CD4-positive, alpha-beta T cell (primary cell): ENCODE data around the gene SERPINA12. TPM values are rescaled to one million over a fixed set of nuclear protein-coding genes. Genes with fewer than 3 reads are reported as not detected.

Experiments used
- ATAC-seq: fragments of 200-7000 bp; cut with Tn5 transposase; one replicate; pipeline ENCODE4 v1.10.0; 2022; ENCODE audit warnings: mild to moderate bottlenecking; ENCODE audit not compliant: poor library complexity
- CTCF ChIA-PET: fragments of 350-600 bp; sonication (Branson Sonifier 250); formaldehyde crosslinking; loops from one replicate; lab custom pipeline; 2021; ENCODE audit warnings: antibody characterized with exemption, inconsistent platforms; lab: Charles Lee
- POLR2A ChIA-PET: fragments of 350-600 bp; sonication (Branson Sonifier 250); formaldehyde crosslinking; loops from one replicate; lab custom pipeline; 2021; ENCODE audit warnings: antibody characterized with exemption, inconsistent platforms; lab: Charles Lee
- DNase-seq, 14 experiments: peaks; one replicate each; pipeline ENCODE4 v3.0.0-alpha.2; 2013 to 2020; ENCODE audit warnings: mixed read lengths in 2 of 14
- H3K27ac ChIP-seq, 2 donors: one replicate each; pipeline versions ENCODE4 v1.5.1 to v1.7.0; 2013; ENCODE audit warnings: low read length in 2 of 2, low read depth in 1 of 2, mild to moderate bottlenecking in 1 of 2
- H3K27me3 ChIP-seq, 2 experiments: 1 replicate in 1 of 2; 2 replicates in 1 of 2; pipeline versions ENCODE4 v1.6.1 to v1.7.0; 2013; ENCODE audit warnings: low read length in 2 of 2, control low read depth in 1 of 2, mild to moderate bottlenecking in 1 of 2, moderate library complexity in 1 of 2; ENCODE audit not compliant: insufficient read depth in 2 of 2, control insufficient read depth in 1 of 2
- H3K36me3 ChIP-seq: one replicate; pipeline ENCODE4 v1.6.1; 2013; ENCODE audit warnings: low read length, control low read depth; ENCODE audit not compliant: insufficient read depth
- H3K4me1 ChIP-seq: one replicate; pipeline ENCODE4 v1.6.1; 2013; ENCODE audit warnings: low read length, control low read depth; ENCODE audit not compliant: insufficient read depth
- H3K4me3 ChIP-seq: one replicate; pipeline ENCODE4 v1.5.1; 2013; ENCODE audit warnings: mild to moderate bottlenecking, low read length, moderate library complexity
- H3K9me3 ChIP-seq, 2 experiments: 1 replicate in 1 of 2; 2 replicates in 1 of 2; pipeline versions ENCODE4 v1.6.1 to v1.7.0; 2013; ENCODE audit warnings: low read length in 2 of 2, mild to moderate bottlenecking in 2 of 2, control low read depth in 1 of 2, moderate library complexity in 1 of 2; ENCODE audit not compliant: control insufficient read depth in 1 of 2, insufficient read depth in 1 of 2
- H3K27ac Mint-ChIP-seq: one replicate; pipeline ENCODE4 v1.8.0; 2020; ENCODE audit warnings: mixed read lengths
- H3K27me3 Mint-ChIP-seq: one replicate; pipeline ENCODE4 v1.8.0; 2021; ENCODE audit warnings: mixed read lengths
- H3K36me3 Mint-ChIP-seq: one replicate; pipeline ENCODE4 v1.8.0; 2021; ENCODE audit warnings: low read depth, mixed read lengths
- H3K4me1 Mint-ChIP-seq: one replicate; pipeline ENCODE4 v1.8.0; 2021; ENCODE audit warnings: low read depth, mixed read lengths
- H3K4me3 Mint-ChIP-seq: one replicate; pipeline ENCODE4 v1.8.0; 2020; ENCODE audit warnings: mild to moderate bottlenecking, mixed read lengths
- H3K9me3 Mint-ChIP-seq: one replicate; pipeline ENCODE4 v1.8.0; 2020; ENCODE audit warnings: mixed read lengths
- intact Hi-C, 2 experiments: fragments of 100-400 bp; cut with DNase I in 1 of 2; cut with micrococcal nuclease in 1 of 2; formaldehyde crosslinking; loops; one replicate each; pipeline versions ENCODE4 v1.15.1 to v1.9.0; 2023 to 2025; cut with DNase I, micrococcal nuclease
- total RNA-seq, 174 experiments: library from RNA in 2 of 174; stranded (reverse) in 2 of 174; gene quantifications; one replicate each; pipeline ENCODE4 v1.2.3 and lab custom pipeline; 2021 to 2026
- TF ChIP-seq, protein P1 (sequence below): fragments of 200-600 bp; IDR thresholded peaks from one replicate; pipeline ENCODE4 v1.8.0; 2022; ENCODE audit warnings: antibody characterized with exemption, mild to moderate bottlenecking

SERPINA12 gene
- total RNA-seq, 2 experiments from 2014 or later = not detected

DNA sequence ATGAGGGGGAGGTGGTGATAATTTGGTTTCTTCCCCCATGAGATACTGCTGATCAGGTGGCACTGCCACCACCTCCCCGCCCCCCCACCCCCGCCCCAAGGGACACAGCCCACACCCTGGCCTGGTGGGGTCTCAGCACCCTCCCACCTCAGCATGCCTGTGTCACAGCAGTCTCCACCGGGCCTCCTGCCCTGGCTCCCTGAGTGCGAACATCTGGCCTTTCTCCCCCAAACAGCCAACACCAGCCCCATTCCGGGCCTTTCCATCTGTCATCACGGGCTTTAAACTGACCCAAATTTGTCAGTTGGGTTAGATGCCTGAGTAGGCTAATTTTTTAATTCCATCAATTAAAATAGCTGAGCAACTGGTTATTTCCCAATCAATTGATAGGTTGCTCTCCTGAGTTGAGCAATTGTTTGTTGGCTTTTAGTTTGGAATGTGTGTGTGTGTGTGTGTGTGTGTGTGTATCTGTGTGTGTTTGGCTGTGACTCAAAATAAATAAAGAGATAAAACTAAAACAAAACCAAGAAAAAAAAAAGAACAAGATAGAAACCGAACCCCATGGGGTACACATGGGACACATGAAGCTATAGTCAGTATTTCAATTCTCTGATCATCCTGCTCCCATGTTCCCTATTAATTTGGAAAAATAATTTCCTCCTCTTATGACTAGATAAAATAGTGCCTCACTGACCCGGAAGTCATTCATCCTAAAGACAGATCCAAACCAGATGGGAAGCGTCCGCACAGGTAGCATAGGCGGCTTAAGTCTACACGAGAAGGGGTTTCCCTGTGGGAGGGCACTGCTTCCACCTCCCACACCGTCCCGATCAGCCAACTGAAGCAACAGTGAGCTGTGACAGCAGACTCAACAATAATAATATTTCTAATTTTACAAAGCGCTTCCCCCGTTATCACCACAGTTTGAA, 7.4 kb downstream of the SERPINA12 start:
- Mint-ChIP-seq H3K36me3 (no peaks in the 10 kb centered on the region), H3K27ac (no peak overlapping the region), H3K4me3 (no peak overlapping the region), H3K27me3 (peaks cover 37% of the 10 kb centered on the region), H3K4me1 (no peaks in the 10 kb centered on the region), H3K9me3 (no peaks in the 10 kb centered on the region)
- DNase-seq = no peak
- intact Hi-C loops = no loop called here
- Histone ChIP-seq H3K4me1 (no peaks in the 10 kb centered on the region), H3K4me3 (no peak overlapping the region), H3K27me3 (no peaks in the 10 kb centered on the region), H3K36me3 (no peaks in the 10 kb centered on the region), H3K9me3 (peaks cover 0 to 3% of the 10 kb centered on the region in 2 experiments), H3K27ac (no peak overlapping the region)
- CTCF ChIA-PET = no interaction called here
- POLR2A ChIA-PET = no interaction called here
- no peak for ATAC-seq
- TF ChIP-seq, protein P1, sequence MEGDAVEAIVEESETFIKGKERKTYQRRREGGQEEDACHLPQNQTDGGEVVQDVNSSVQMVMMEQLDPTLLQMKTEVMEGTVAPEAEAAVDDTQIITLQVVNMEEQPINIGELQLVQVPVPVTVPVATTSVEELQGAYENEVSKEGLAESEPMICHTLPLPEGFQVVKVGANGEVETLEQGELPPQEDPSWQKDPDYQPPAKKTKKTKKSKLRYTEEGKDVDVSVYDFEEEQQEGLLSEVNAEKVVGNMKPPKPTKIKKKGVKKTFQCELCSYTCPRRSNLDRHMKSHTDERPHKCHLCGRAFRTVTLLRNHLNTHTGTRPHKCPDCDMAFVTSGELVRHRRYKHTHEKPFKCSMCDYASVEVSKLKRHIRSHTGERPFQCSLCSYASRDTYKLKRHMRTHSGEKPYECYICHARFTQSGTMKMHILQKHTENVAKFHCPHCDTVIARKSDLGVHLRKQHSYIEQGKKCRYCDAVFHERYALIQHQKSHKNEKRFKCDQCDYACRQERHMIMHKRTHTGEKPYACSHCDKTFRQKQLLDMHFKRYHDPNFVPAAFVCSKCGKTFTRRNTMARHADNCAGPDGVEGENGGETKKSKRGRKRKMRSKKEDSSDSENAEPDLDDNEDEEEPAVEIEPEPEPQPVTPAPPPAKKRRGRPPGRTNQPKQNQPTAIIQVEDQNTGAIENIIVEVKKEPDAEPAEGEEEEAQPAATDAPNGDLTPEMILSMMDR = no peak

DNA sequence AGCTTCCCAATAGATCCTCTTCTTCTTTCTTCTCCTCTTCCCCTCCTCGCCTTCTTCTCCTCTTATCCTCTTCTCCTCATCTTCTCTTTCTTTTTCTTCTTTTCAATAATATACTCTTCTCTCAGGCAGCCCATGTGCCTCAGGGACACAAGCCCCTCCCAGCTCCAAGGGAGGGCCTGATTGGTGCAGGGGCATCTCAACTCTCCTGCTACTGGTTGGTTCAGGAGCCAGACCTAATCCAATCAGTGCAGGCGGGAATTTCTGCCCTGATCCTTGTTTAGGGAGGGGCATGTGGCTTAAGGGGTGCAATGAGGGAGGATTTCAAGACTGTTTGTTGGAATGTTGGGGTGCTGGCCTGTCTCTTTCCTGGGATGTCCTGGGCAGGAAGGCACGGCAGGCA, 9.0 kb downstream of the SERPINA12 start:
- Histone ChIP-seq H3K4me3 (no peak overlapping the region), H3K36me3 (no peaks in the 10 kb centered on the region), H3K4me1 (no peaks in the 10 kb centered on the region), H3K9me3 (no peaks in the 10 kb centered on the region), H3K27ac (no peak overlapping the region), H3K27me3 (no peaks in the 10 kb centered on the region)
- Mint-ChIP-seq H3K27ac (no peak overlapping the region), H3K9me3 (no peaks in the 10 kb centered on the region), H3K4me3 (no peak overlapping the region), H3K36me3 (no peaks in the 10 kb centered on the region), H3K27me3 (peaks cover 24% of the 10 kb centered on the region), H3K4me1 (no peaks in the 10 kb centered on the region)
- ChIA-PET CTCF (no interaction called here), POLR2A (no interaction called here)
- intact Hi-C loops = no loop called here
- TF ChIP-seq, protein P1 = no peak
- ATAC-seq (no peak), DNase-seq (no peak)

DNA sequence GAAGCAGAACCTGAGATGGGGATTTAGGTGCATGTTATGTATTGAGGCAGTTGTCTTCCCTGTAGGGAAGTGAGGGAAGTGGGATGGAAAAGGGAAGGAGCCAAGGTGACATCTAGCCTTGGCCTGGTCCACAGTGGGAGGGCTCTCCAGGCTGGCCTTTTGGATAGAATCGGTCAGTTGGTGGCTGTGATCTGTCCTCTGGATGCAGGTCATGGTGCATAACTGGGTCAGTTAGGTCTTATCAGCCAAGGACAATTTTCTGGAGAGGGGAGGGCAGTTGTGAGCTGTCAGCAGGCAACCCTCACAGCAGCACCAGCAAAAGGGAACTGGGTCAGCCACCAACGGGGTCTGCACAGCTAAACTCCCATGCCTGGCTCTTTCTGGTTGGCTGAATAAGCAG, 9.6 kb downstream of the SERPINA12 start:
- no peak overlapping the region for H3K4me3 ChIP-seq
- no peak overlapping the region for H3K27ac ChIP-seq
- Mint-ChIP-seq H3K4me3 (no peak overlapping the region), H3K9me3 (no peaks in the 10 kb centered on the region), H3K36me3 (no peaks in the 10 kb centered on the region), H3K27me3 (peaks cover 24% of the 10 kb centered on the region), H3K4me1 (no peaks in the 10 kb centered on the region), H3K27ac (no peak overlapping the region)
- no peaks in the 10 kb centered on the region for H3K27me3 ChIP-seq
- ChIA-PET CTCF (no interaction called here), POLR2A (no interaction called here)
- intact Hi-C loops = no loop called here
- no peaks in the 10 kb centered on the region for H3K36me3 ChIP-seq
- DNase-seq (no peak), ATAC-seq (no peak)
- TF ChIP-seq, protein P1 = no peak
- no peaks in the 10 kb centered on the region for H3K9me3 ChIP-seq
- H3K4me1 ChIP-seq = no peaks in the 10 kb centered on the region
